CD4-positive, CD25-positive, alpha-beta regulatory T cell (primary cell): ENCODE results near the gene ADCY9. TPM values are rescaled to one million over a fixed set of nuclear protein-coding genes. Genes with fewer than 3 reads are reported as not detected.
A peak's percentile ranks its signal among the peaks of the same experiment; 100 is the strongest.

Experiments used
- ATAC-seq, 2 donors: fragments of 150-1000 bp; cut with Tn5 transposase; one replicate each; pipeline ENCODE4 v1.10.0; 2021; ENCODE audit warnings: low read depth in 2 of 2, moderate number of reproducible peaks in 2 of 2, moderate library complexity in 1 of 2
- DNase-seq, 3 donors: peaks; one replicate each; pipeline versions ENCODE4 v3.0.0 to v3.0.0-alpha.2; 2012 to 2022; ENCODE audit warnings: mixed read lengths in 1 of 3
- H3K27ac ChIP-seq: one replicate; pipeline ENCODE4 v1.7.0; 2013; ENCODE audit warnings: mild to moderate bottlenecking, low read length; ENCODE audit not compliant: insufficient read depth, poor library complexity, severe bottlenecking
- H3K27me3 ChIP-seq: one replicate; pipeline ENCODE4 v1.7.0; 2013; ENCODE audit warnings: low read length; ENCODE audit not compliant: control insufficient read depth, insufficient read depth
- H3K36me3 ChIP-seq: one replicate; pipeline ENCODE4 v1.7.0; 2013; ENCODE audit warnings: mild to moderate bottlenecking, low read length, moderate library complexity; ENCODE audit not compliant: control insufficient read depth, insufficient read depth
- H3K4me1 ChIP-seq: 2 replicates; pipeline ENCODE4 v1.7.0; 2013; ENCODE audit warnings: mild to moderate bottlenecking, low read length; ENCODE audit not compliant: insufficient read depth, control insufficient read depth, poor library complexity, severe bottlenecking
- H3K4me3 ChIP-seq: one replicate; pipeline ENCODE4 v1.7.0; 2013; ENCODE audit warnings: low read depth, mild to moderate bottlenecking, low read length, moderate library complexity
- H3K9me3 ChIP-seq, 2 experiments: 1 replicate in 1 of 2; 2 replicates in 1 of 2; pipeline ENCODE4 v1.7.0; 2013; ENCODE audit warnings: low read length in 2 of 2, mild to moderate bottlenecking in 1 of 2, moderate library complexity in 1 of 2; ENCODE audit not compliant: control insufficient read depth in 2 of 2
- H3K27ac Mint-ChIP-seq, 3 donors: one replicate each; pipeline ENCODE4 v1.8.0; 2020 to 2022; ENCODE audit warnings: mild to moderate bottlenecking in 3 of 3, mixed read lengths in 3 of 3, moderate library complexity in 2 of 3
- H3K27me3 Mint-ChIP-seq: one replicate; pipeline ENCODE4 v1.8.0; 2022; ENCODE audit warnings: mild to moderate bottlenecking, mixed read lengths
- H3K36me3 Mint-ChIP-seq: one replicate; pipeline ENCODE4 v1.8.0; 2020; ENCODE audit warnings: mixed read lengths
- H3K4me1 Mint-ChIP-seq, 4 donors: one replicate each; pipeline ENCODE4 v1.8.0; 2020 to 2022; ENCODE audit warnings: mixed read lengths in 4 of 4, mild to moderate bottlenecking in 1 of 4
- H3K4me3 Mint-ChIP-seq, 4 donors: one replicate each; pipeline ENCODE4 v1.8.0; 2020 to 2022; ENCODE audit warnings: mild to moderate bottlenecking in 4 of 4, mixed read lengths in 4 of 4, moderate library complexity in 3 of 4
- H3K9me3 Mint-ChIP-seq, 7 donors: one replicate each; pipeline ENCODE4 v1.8.0; 2020 to 2022; ENCODE audit warnings: mixed read lengths in 7 of 7, mild to moderate bottlenecking in 3 of 7, moderate library complexity in 2 of 7
- polyA plus RNA-seq, 4 donors: library from polyadenylated mRNA; unstranded; fragments of 300-500 nt; fragmentation: Illumina TruSeq; gene quantifications; one replicate each; pipeline ENCODE4 v1.2.3, GENCODE V29; 2021
- total RNA-seq: library from RNA; stranded (reverse); gene quantifications from one replicate; pipeline ENCODE4 v1.2.3, GENCODE V29; 2022

ADCY9 gene
- total and polyA plus RNA-seq, 5 donors from 2014 or later: 0.06 to 7.8 (median 0.23) TPM

DNA sequence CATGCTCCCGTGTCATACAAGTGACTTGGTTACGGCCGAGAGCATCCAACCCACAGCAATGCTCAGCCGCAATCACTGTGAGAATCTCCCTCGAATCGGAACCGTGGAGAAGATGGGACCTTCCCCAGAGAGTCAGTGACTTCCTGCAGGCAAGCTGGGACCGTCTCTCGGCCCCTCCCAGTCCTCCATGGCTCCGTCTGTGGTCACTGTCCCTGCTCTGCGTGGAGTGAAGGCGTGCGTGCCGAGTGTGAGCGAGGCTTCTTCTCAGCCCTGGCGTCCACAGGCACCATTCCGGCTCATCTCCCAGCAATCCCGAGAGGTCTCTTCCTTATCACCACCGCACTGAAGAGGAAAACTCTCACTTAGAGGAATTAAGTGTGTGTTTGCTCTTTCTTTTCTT, 113.1 kb downstream of the ADCY9 start:
- Mint-ChIP-seq H3K36me3 (no peaks in the 10 kb centered on the region), H3K4me3 (no peak overlapping the region), H3K27me3 (no peaks in the 10 kb centered on the region), H3K27ac (no peak overlapping the region), H3K4me1 (peaks cover 2 to 15% (median 8%) of the 10 kb centered on the region in 4 donors), H3K9me3 (no peaks in the 10 kb centered on the region)
- DNase-seq (no peak), ATAC-seq (no peak)
- Histone ChIP-seq H3K36me3 (no peaks in the 10 kb centered on the region), H3K9me3 (no peaks in the 10 kb centered on the region), H3K4me3 (no peak overlapping the region), H3K27ac (no peak overlapping the region), H3K4me1 (no peaks in the 10 kb centered on the region), H3K27me3 (no peaks in the 10 kb centered on the region)

DNA sequence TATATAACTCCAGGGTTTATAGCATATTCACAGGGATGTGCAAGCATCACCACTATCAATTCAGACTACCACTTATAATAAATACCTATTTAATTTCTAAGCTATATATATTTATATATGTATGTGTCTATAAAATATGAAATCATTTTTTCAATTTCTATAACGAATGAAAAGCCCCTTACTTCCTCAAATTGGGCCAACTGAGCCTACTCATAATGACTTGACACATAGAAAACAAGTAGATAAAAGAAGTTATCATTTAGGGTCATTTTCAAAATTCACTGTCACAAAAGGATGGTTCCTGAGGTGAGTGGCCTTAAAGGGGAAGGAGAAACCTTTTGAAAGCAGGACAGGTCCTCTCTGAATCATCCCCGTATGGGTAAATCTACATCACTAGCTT, 114.1 kb downstream of the ADCY9 start:
- no peak overlapping the region for H3K27ac ChIP-seq
- no peak overlapping the region for H3K4me3 Mint-ChIP-seq
- no peak overlapping the region for H3K27ac Mint-ChIP-seq
- DNase-seq: no peak
- no peak overlapping the region for H3K4me3 ChIP-seq
- no peaks in the 10 kb centered on the region for H3K9me3 ChIP-seq
- no peaks in the 10 kb centered on the region for H3K9me3 Mint-ChIP-seq
- H3K27me3 ChIP-seq: no peaks in the 10 kb centered on the region
- no peaks in the 10 kb centered on the region for H3K36me3 Mint-ChIP-seq
- H3K4me1 ChIP-seq: no peaks in the 10 kb centered on the region
- peaks cover 2 to 15% (median 8%) of the 10 kb centered on the region in 4 donors for H3K4me1 Mint-ChIP-seq
- no peak for ATAC-seq
- no peaks in the 10 kb centered on the region for H3K36me3 ChIP-seq
- H3K27me3 Mint-ChIP-seq: no peaks in the 10 kb centered on the region

DNA sequence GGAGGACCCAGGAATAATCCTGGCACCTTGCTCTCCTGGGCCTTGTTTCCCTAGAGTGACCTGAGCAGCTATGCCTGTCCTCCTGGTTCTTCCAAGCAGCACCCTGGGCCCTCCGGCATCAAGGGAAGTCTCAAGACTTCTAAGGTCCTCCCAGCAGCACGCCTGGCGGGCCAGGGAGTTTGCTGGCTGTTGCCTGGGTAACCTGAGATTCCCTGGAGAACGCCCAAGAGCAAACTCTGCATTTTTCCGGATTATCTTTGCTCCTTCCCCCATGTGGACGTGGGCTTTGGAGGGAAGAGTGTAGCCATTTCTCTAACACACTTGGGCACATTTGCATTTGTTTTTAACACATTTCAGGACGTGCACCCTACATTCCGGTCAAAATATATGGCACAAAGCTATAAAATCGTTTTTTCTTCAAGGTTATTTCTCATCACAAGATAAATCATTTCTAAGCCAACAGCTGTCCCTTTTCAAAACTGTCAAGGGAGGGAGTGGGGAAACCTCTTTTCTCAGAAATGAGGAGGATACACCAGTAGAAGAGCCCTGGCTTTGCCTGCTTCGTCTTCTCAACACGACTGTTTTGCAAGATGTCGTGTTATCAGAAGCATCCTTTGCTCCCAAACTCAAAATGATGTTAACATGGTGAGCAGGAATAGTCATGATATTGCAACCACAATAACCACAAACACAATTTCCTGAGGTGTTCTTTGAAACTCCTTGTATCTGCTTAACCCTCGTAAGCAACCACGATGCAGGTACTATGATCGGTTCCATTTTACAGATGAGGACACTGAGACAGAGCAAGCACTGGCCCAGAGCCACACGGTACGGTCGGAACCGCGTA, 116.5 kb downstream of the ADCY9 start:
- no peaks in the 10 kb centered on the region for H3K36me3 ChIP-seq
- no peak overlapping the region for H3K27ac Mint-ChIP-seq
- ATAC-seq (no peak), DNase-seq (peak in 1 of 3 donors; percentile 38)
- H3K36me3 Mint-ChIP-seq: no peaks in the 10 kb centered on the region
- H3K4me1 Mint-ChIP-seq: peaks cover 2 to 15% (median 8%) of the 10 kb centered on the region in 4 donors
- no peak overlapping the region for H3K4me3 ChIP-seq
- no peaks in the 10 kb centered on the region for H3K4me1 ChIP-seq
- H3K4me3 Mint-ChIP-seq: no peak overlapping the region
- H3K9me3 Mint-ChIP-seq: no peaks in the 10 kb centered on the region
- no peaks in the 10 kb centered on the region for H3K27me3 Mint-ChIP-seq
- no peak overlapping the region for H3K27ac ChIP-seq
- no peaks in the 10 kb centered on the region for H3K9me3 ChIP-seq
- no peaks in the 10 kb centered on the region for H3K27me3 ChIP-seq

DNA sequence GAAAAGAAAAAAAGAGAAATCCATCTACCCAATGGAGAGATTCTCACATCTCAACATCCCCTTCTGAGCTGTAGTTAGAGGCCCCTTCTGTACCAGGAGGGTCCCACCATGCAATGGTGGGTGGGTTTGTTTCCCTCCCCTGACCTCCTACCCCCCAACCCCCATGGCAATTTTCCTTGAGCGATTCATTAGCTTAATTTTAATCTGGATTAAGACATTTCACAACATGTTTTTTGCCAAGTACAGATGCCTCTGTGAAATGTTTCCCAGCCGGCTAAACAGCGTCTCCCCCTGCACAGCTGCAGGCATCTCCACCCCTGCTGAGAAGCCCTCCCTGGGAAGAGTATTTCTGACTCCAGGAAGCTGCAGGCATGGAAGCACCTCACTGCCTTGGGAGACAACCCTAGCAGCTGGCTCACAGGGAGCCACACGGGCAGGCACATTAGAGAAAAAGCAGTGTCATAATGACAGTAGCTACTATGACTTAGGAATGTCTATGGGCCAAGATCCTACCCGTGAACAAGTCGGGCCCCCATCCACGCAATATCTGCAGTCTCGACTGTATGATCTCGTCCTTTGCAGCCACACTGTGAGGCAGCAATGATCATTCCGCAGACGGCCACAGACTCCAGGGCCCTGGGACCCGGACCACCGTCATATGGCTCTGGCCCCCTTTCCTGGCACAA, 117.3 kb downstream of the ADCY9 start:
- Mint-ChIP-seq H3K4me1 (peaks cover 2 to 15% (median 8%) of the 10 kb centered on the region in 4 donors), H3K27ac (no peak overlapping the region), H3K4me3 (no peak overlapping the region), H3K9me3 (no peaks in the 10 kb centered on the region), H3K27me3 (no peaks in the 10 kb centered on the region), H3K36me3 (no peaks in the 10 kb centered on the region)
- Histone ChIP-seq H3K4me3 (no peak overlapping the region), H3K36me3 (no peaks in the 10 kb centered on the region), H3K27ac (no peak overlapping the region), H3K27me3 (no peaks in the 10 kb centered on the region), H3K4me1 (no peaks in the 10 kb centered on the region), H3K9me3 (no peaks in the 10 kb centered on the region)
- no peak for DNase-seq
- ATAC-seq: no peak

DNA sequence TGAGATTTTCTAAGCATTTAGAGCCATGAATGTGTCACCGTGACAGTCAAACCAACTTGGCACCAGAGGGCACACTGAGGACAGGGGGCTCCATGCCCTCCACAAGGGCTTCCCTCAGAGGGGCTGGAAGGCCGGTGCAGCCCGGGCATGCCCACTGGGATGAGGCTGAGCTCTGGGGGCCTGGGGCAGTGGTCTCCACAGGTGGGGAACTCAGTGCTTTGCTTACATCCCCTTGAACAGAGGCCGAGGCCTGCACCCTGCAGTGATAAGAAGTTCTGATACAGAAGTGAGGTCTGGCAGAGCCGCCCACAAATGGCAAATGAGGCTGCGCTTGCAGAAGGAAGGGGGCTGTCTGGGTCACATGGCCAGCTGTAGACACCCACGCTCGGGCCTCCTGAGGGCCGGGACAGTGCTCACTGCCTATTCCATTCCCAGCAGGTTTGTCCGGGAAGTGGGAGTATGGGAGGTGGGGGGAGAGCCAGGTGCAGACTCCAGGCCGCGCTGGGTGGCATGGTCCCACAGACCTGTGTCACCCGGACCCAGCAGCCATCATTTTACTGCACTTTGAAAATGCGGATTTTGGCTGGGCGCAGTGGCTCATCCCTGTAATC, 118.9 kb downstream of the ADCY9 start:
- H3K9me3 ChIP-seq: no peaks in the 10 kb centered on the region
- no peaks in the 10 kb centered on the region for H3K36me3 Mint-ChIP-seq
- ATAC-seq: no peak
- peaks cover 2 to 15% (median 8%) of the 10 kb centered on the region in 4 donors for H3K4me1 Mint-ChIP-seq
- no peak for DNase-seq
- H3K4me1 ChIP-seq: no peaks in the 10 kb centered on the region
- no peak overlapping the region for H3K4me3 ChIP-seq
- H3K27ac Mint-ChIP-seq: no peak overlapping the region
- no peak overlapping the region for H3K4me3 Mint-ChIP-seq
- no peaks in the 10 kb centered on the region for H3K36me3 ChIP-seq
- H3K27me3 Mint-ChIP-seq: no peaks in the 10 kb centered on the region
- no peak overlapping the region for H3K27ac ChIP-seq
- H3K27me3 ChIP-seq: no peaks in the 10 kb centered on the region
- no peaks in the 10 kb centered on the region for H3K9me3 Mint-ChIP-seq

DNA sequence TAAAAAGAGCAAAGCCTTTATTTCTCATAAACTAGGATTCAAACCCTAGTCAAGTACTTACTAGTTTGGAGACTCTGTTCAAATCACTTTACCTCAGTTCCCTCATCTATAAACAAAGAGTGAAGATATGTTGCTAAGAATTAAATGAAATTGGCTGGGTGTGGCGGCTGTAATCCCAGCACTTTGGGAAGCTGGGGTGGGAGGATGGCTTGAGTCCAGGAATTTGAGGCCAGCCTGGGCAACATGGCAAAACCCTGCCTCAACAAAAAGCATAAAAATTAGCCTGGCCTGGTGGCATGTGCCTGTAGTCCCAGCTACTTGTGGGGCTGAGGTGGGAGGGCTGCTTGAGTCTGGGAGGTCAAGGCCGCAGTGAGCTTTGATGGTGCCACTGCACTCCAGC, 121.2 kb downstream of the ADCY9 start:
- Histone ChIP-seq H3K4me1 (no peaks in the 10 kb centered on the region), H3K27ac (no peak overlapping the region), H3K36me3 (no peaks in the 10 kb centered on the region), H3K27me3 (no peaks in the 10 kb centered on the region), H3K9me3 (no peaks in the 10 kb centered on the region), H3K4me3 (no peak overlapping the region)
- Mint-ChIP-seq H3K27ac (no peak overlapping the region), H3K4me3 (no peak overlapping the region), H3K27me3 (no peaks in the 10 kb centered on the region), H3K4me1 (peaks cover 0 to 9% (median 3%) of the 10 kb centered on the region in 4 donors), H3K9me3 (no peaks in the 10 kb centered on the region), H3K36me3 (no peaks in the 10 kb centered on the region)
- ATAC-seq (no peak), DNase-seq (no peak)

DNA sequence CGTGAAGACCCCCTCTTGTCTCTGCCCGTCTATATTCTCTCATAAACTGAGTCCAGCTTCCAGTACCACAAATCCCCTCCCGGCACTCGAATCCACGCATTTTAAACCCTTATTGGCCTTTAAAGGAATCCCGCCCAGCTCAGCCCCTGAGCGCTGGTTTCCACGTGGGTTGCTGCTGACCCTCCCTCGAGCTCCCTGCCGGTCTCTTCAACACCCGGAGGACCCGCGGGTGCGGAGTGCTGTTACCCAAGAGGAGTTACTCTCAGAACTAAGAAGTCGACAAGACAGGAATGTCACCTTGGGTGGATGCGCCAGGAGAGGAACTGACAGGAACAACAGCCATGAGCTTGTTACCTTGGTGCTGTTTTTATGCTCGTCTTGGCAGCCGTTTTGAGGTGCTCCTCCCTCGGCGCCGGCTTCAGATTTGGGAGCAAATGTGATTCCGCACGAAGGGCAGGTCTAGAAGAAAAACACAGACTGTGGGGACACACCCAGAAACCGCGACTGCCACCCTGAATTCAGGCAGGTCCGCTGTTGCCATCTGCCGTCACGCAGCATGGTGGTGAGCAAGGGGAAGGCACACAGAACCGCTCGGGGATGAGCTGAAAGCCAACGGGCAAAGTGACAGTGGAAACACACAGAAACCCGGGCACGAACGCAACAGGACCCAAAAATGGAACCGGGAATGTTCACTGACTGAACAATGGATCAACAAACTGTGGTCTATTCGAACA, 123.0 kb downstream of the ADCY9 start:
- no peaks in the 10 kb centered on the region for H3K27me3 Mint-ChIP-seq
- DNase-seq: no peak
- no peak overlapping the region for H3K4me3 Mint-ChIP-seq
- ATAC-seq: no peak
- Histone ChIP-seq H3K27me3 (no peaks in the 10 kb centered on the region), H3K9me3 (no peaks in the 10 kb centered on the region), H3K36me3 (no peaks in the 10 kb centered on the region), H3K4me1 (no peaks in the 10 kb centered on the region), H3K27ac (no peak overlapping the region), H3K4me3 (no peak overlapping the region)
- H3K4me1 Mint-ChIP-seq: no peaks in the 10 kb centered on the region
- H3K27ac Mint-ChIP-seq: no peak overlapping the region
- H3K9me3 Mint-ChIP-seq: no peaks in the 10 kb centered on the region
- H3K36me3 Mint-ChIP-seq: no peaks in the 10 kb centered on the region
